ENCODE results near the gene ADRB2. TPM values are rescaled to one million over a fixed set of nuclear protein-coding genes. Genes with fewer than 3 reads are reported as not detected.
A peak's percentile ranks its signal among the peaks of the same experiment; 100 is the strongest.

The ADRB2 gene
- total RNA-seq, 4 donors from 2014 or later = 2.8 to 11.8 (median 4.5) TPM

GRCh38 chr5:148825716-148826052 lies 727 bp upstream of the ADRB2 start:
- peak; percentile 3 for ATAC-seq
- H3K4me1 ChIP-seq = peaks cover 0 to 41% (median 10%) of the 10 kb centered on the region in 3 donors
- H3K9me3 ChIP-seq = no peaks in the 10 kb centered on the region
- peak overlapping the region; percentile 69 to 88 (median 84) for H3K27ac ChIP-seq
- WGBS, 2 donors (ENCODE audit: low coverage in 1 of 2) = 0 to 2% methylated on average over 3 to 9 of the region's 9 CpGs
- H3K27me3 ChIP-seq = no peaks in the 10 kb centered on the region
- no peak for TF ChIP-seq POLR2A (IDR thresholded peaks at IDR 0.05)
- no peak for TF ChIP-seq CTCF (IDR thresholded peaks at IDR 0.05)
- no peak for TF ChIP-seq POLR2AphosphoS5 (IDR thresholded peaks at IDR 0.05)
- TF ChIP-seq EP300 (IDR thresholded peaks at IDR 0.05) = no peak
- H3K4me3 ChIP-seq = peak overlapping the region; percentile 50 to 60
- no peaks in the 10 kb centered on the region for H3K36me3 ChIP-seq

- ATAC-seq = no peak
Measured at GRCh38 chr5:148826739-148827070, 294 bp downstream of the ADRB2 start.

GRCh38 chr5:148827723-148828122 lies 1.3 kb downstream of the ADRB2 start:
- Histone ChIP-seq H3K4me1 (peaks cover 0 to 57% (median 10%) of the 10 kb centered on the region in 3 donors), H3K36me3 (no peaks in the 10 kb centered on the region), H3K27ac (peak overlapping the region in 3 of 4 donors; percentile 83 to 88 (median 86)), H3K9me3 (no peaks in the 10 kb centered on the region), H3K27me3 (no peaks in the 10 kb centered on the region), H3K4me3 (peak overlapping the region; percentile 50 to 60)
- WGBS, 2 donors (ENCODE audit: low coverage in 1 of 2) = 47 to 72% methylated on average over 3 to 7 of the region's 7 CpGs
- no peak for ATAC-seq
- TF ChIP-seq POLR2AphosphoS5 (IDR thresholded peaks at IDR 0.05) (no peak), CTCF (IDR thresholded peaks at IDR 0.05) (no peak), POLR2A (IDR thresholded peaks at IDR 0.05) (no peak), EP300 (IDR thresholded peaks at IDR 0.05) (no peak)

More at GRCh38 chr5:148826739-148827070, 294 bp downstream of the ADRB2 start:
- H3K9me3 ChIP-seq = no peaks in the 10 kb centered on the region
- 17% methylated on average over 8 of the region's 28 CpGs; no CpG with 5 or more reads in 1 of the 2 donors for WGBS, 2 donors (ENCODE audit: low coverage in 1 of 2)
- H3K36me3 ChIP-seq = no peaks in the 10 kb centered on the region
- H3K27ac ChIP-seq = peak overlapping the region; percentile 48 to 88 (median 84)
- no peaks in the 10 kb centered on the region for H3K27me3 ChIP-seq
- TF ChIP-seq CTCF (IDR thresholded peaks at IDR 0.05) = peak in 1 of 4 experiments; percentile 1
- TF ChIP-seq POLR2A (IDR thresholded peaks at IDR 0.05) = no peak
- peaks cover 0 to 51% (median 10%) of the 10 kb centered on the region in 3 donors for H3K4me1 ChIP-seq
- peak overlapping the region; percentile 50 to 60 for H3K4me3 ChIP-seq

GRCh38 chr5:148828511-148829247 lies 2.3 kb downstream of the ADRB2 start:
- ATAC-seq = no peak
- WGBS, 2 donors (ENCODE audit: low coverage in 1 of 2) = 45 to 51% methylated on average over 5 of the region's 6 CpGs
- no peak for TF ChIP-seq POLR2A (IDR thresholded peaks at IDR 0.05)
- no peak for TF ChIP-seq CTCF (IDR thresholded peaks at IDR 0.05)
- TF ChIP-seq POLR2AphosphoS5 (IDR thresholded peaks at IDR 0.05) = no peak
- no peak for TF ChIP-seq EP300 (IDR thresholded peaks at IDR 0.05)
- Histone ChIP-seq H3K27me3 (no peaks in the 10 kb centered on the region), H3K4me1 (peaks cover 0 to 61% (median 10%) of the 10 kb centered on the region in 3 donors), H3K27ac (peak overlapping the region in 2 of 4 donors; percentile 83 to 86), H3K4me3 (peak overlapping the region; percentile 50 to 60), H3K36me3 (no peaks in the 10 kb centered on the region), H3K9me3 (no peaks in the 10 kb centered on the region)

GRCh38 chr5:148829248-148829594 lies 2.8 kb downstream of the ADRB2 start:
- Histone ChIP-seq H3K36me3 (no peaks in the 10 kb centered on the region), H3K4me3 (peak overlapping the region; percentile 50 to 60), H3K4me1 (peaks cover 0 to 61% (median 10%) of the 10 kb centered on the region in 3 donors), H3K9me3 (no peaks in the 10 kb centered on the region), H3K27me3 (no peaks in the 10 kb centered on the region), H3K27ac (peak overlapping the region in 2 of 4 donors; percentile 6 to 83)
- no peak for ATAC-seq
- TF ChIP-seq EP300 (IDR thresholded peaks at IDR 0.05) (no peak), POLR2AphosphoS5 (IDR thresholded peaks at IDR 0.05) (no peak), POLR2A (IDR thresholded peaks at IDR 0.05) (no peak)
- WGBS, 2 donors (ENCODE audit: low coverage in 1 of 2) = 86 to 94% methylated on average over 1 to 2 of the region's 3 CpGs

Data from gastroesophageal sphincter (tissue), 4 donors.